GM18907 (cell line): Measurements from ENCODE around the gene COL15A1.

Experiments
- ATAC-seq: cut with Tn5 transposase; IDR thresholded peaks from one replicate; pipeline ENCODE4 v1.9.1; 2021; ENCODE audit warnings: mild to moderate bottlenecking, moderate library complexity; ENCODE audit not compliant: unreplicated experiment

COL15A1 gene

GRCh38 chr9:99030092-99030511, 86.4 kb downstream of the COL15A1 start:
- no peak for ATAC-seq

DNA sequence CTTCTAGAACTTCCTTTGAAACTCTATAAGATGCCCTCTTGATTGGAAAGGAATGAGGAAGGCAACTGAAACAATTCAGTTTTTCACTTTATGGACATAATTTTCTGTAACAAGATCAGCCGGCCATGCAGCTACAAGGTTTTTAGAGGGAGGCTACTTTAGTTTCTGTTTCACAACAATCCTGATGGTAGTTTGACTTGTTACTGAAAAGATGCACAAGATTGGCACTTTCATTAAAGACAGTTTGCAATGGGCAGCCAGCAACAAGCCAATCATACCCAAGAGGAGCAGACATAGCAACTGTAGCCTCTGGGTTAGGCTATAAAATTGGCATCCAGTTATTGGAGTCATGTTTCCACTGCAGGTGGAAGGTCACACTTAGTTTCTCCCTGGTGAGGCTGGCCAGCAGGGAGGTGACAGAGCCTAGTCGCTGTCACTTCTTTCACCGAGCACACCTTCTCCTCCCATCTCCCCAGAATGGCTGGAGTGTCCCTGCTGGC, 87.0 kb downstream of the COL15A1 start:
- no peak for ATAC-seq

DNA sequence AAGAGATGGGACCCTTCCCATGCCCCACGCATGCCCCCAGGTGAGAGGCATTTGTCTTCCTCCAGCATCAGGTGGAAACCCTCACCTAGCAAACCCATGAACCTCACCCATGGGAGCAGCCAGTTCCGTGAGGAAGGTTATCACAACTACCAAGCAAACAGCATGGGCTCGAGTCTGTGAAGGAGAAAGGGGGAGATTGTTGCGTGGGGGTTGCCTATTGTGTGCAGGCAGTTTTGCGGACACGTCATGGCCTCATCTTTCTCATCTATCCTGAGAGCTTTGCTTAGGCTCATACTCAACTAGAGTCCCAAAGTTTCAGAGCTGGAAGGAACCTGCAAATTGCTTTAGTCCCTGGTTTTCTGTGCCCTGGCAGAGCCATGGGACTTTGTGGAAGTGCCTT, 87.6 kb downstream of the COL15A1 start:
- no peak for ATAC-seq

DNA sequence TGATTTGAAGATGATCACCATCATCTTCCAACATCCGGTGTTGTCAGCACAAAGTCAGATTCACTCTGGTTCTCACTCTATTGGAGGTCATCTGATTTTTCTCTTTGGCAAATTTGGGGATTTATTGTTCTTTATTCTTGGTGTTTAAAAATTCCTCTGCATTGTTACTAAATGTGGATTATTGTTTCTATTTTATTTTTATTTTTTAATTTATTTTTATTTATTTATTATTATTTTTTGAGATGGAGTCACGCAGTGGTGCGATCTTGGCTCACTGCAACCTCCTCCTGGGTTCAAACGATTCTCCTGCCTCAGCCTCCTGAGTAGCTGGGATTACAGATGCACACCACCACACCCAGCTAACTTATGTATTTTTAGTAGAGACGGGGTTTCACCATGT, 88.3 kb downstream of the COL15A1 start:
- ATAC-seq: no peak

- no peak for ATAC-seq
These were observed 90.4 kb downstream of the COL15A1 start for GRCh38 chr9:99034149-99034548.

DNA sequence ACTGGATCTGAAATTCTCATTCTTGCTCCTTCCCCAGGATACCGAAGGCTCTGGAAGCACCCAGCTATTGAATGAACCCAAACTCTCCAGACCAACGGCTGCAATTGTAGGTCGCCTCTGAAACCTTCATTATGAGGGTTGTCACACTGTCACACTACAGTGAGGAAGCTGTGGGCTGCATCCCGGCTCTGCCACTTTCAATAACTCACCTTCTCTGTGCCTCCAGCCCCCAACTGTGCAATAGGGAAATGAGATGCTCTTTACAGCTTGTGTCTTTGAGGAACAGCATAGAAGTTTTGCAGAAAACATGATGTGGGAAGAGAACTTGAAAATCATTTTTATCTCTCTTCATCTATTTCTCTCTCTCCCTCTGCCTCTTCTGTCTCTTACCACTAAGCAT, 91.6 kb downstream of the COL15A1 start:
- ATAC-seq: no peak

- ATAC-seq: no peak
These were observed 94.2 kb downstream of the COL15A1 start for GRCh38 chr9:99037769-99038483.

GRCh38 chr9:99038484-99038820, 94.7 kb downstream of the COL15A1 start:
- ATAC-seq: no peak

DNA sequence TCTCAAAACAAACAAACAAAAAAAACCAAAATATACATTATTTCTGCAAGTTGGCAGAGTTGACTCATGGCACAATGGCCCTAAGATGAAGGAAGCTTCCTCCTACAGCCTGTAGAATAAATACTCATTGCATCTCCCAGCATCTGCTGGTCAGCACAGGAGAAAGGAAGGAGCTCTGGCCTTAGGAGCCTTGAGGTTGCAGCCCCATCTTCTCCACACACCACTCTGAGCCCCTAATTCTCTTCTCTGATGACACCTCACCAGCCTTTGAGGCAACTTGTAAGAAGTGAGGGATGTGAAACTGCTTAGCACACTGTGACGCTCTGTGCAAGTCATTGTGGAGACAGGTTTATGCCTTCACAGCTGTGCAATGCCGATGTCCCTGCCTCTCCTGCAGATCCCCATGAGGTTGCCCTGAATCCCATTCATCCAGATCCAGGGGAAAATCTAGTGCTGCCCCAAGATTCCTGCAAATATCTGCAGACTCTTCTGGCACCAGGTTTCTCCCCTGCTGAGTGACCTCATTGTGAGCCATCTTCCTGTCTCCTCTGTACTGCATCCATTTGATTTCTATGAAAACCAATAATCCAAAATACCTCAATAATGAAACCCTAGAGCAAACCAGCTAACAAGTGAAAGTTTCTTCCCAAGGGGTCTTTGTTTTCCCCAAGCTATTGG, 95.9 kb downstream of the COL15A1 start:
- no peak for ATAC-seq

GRCh38 chr9:99040251-99040900, 96.7 kb downstream of the COL15A1 start:
- no peak for ATAC-seq

DNA sequence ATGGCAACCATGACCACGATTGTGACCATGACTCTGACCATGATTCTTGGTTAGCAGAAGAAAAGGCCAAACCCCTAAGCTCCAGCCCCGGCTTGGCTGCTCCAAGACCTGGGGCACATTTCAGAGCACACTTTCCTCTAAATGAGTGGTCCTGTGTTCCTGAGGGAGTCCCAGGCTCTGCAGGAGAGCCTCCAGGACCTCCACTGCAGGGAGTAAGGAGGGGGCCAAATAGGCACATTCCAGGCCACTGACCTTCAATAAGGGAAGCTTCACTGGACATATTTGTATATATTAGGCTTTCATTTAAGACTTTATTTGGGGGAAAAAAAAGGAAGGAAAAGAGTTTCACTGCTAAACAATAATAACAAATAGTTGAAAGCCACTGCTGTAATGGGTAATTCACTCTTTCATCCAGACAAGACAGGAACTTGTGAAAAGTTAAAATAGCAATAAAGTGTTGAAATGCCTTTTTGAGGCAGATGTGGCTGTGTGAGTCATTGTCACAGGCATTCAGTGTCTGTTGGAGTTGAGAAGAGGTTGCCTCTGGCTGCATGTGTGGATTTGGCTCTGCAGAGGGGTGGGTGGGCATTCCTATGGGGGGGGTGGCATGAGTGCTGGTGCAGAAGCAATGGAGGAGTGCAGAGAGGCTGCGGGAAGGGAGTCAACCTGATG, 97.3 kb downstream of the COL15A1 start:
- no peak for ATAC-seq

GRCh38 chr9:99041618-99042017, 97.9 kb downstream of the COL15A1 start:
- ATAC-seq: no peak

DNA sequence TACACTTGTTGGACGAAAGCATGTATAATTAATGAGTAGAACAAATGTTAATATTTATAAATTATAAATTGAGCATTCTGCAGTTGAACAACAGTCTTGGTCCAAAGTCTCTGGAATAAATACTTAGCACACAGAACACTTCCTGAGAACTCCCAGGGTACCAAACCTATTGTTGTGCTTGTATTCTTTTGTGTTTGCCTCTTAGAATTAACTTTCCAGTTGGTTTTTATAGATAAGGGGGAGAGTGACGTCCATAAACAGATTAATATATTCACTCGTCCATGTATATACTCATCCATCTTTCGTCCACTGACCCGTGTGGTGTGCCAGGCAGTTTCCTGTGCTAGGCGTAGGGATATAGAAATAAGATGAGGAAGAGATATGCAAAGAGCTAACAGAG, 98.9 kb downstream of the COL15A1 start:
- no peak for ATAC-seq

DNA sequence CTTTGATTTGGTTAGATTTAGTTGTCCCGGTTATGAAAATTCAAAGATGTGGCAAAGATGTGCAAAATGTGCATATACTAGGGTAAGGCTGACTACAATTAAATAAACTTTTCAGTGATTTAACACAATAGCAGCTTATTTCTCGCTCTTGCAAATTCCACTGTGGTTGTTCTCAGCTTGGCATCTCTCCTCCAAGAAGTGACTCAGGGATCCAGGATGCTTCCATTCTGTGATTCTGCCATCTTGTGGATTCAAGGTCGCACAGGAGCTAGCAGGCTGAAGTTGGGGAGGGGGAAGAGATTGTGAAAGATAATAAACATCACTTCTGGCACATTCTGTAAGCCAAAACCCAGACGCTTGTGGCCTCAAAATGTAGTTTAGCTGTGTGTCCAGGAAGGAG, 101.1 kb downstream of the COL15A1 start:
- no peak for ATAC-seq

DNA sequence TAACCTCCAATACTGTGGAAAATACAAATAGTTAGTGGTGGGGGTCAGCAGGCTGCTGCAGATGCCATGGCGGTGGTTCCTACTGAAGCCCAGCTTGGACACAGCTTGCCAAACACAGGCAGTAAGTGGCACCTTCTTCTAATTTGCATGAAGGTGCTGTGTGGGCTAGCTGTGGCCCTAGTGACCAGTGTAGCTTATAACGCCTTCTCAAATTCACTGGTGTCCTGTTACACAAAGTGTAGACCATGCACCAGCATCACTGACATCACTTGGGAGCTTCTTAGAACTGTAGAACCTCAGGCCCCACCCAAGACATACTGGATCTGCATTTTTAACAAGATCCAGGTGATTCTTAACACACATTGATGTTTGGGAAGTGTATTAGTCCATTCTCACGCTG, 102.4 kb downstream of the COL15A1 start:
- ATAC-seq: no peak

- no peak for ATAC-seq
These were observed 102.9 kb downstream of the COL15A1 start for GRCh38 chr9:99046542-99047071.

DNA sequence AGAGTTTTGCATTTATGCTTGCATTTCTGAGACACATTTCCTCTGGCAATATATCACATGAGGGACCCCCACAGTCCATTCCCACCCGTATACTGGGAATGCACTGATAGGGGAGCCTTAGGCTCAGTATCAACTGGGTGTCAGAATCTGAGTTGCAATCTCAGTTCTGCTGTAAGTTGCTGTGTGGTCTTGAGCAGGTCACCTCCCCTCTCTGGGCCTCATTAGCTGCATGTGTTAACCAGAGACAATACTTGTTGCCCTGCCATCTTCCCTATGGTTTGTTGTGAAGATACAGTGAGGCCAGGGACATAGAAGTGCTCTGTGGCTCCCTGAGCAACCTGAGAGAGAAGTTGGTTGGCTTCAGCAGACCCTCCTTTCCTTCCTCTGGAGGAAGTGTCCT, 105.5 kb downstream of the COL15A1 start:
- ATAC-seq: no peak

- ATAC-seq: no peak
These were observed 105.9 kb downstream of the COL15A1 start for GRCh38 chr9:99049641-99050040.

GRCh38 chr9:99050292-99050911, 106.7 kb downstream of the COL15A1 start:
- ATAC-seq: no peak

DNA sequence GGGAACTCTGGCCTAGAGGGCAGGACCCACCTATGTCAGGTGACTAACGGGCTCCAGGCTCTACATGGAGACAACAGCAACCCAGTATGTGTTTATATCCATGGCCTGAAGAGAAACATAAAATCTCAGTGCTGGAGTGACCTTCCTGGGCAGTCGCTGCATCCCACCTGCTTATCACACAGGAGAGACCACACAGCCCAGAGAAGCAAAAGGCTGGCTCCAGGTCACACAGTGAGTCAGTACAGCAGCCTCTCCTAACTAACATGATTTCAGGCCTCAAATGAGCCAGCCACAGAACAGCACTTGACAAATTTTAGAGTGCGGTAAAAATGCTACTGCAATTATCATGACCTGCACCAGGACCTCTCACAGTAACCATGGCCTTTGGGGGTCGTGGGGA, 107.2 kb downstream of the COL15A1 start:
- no peak for ATAC-seq

GRCh38 chr9:99051406-99051805, 107.7 kb downstream of the COL15A1 start:
- no peak for ATAC-seq
